NOMO-1 treated with dmso at 0.1 percent for 144 hours (cell line): Measurements from ENCODE around the gene ZBTB32.

Source experiments
- DNase-seq: peaks from one replicate; lab custom pipeline; 2025; ENCODE audit not compliant: unreplicated experiment; lab: John Stamatoyannopoulos, UW

The ZBTB32 gene

DNA sequence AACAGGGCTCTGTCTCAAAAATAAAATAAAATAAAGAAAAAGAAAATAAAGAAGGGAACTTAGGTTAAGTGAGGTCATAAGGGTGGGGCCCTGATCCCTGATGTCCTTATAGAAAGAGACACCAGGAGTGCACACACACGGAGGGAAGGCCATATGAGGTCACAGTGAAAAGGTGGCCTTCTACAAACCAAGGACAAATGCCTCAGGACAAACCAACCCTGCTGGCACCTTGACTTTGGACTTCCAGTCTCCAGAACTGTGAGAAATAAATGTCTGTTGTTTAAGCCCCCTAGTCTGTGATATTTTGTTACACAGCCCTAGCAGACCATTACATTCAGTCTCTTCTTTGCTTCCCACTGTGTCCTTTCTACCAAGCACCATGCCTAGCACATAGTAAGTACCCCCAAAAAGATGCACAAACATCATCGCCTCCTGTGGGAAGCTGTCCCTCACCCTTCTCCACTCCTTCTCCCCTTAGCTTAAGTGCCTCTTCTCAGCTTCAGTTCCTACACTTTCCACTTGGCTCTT is 8.4 kb upstream of the ZBTB32 start:
- DNase-seq: no peak

DNA sequence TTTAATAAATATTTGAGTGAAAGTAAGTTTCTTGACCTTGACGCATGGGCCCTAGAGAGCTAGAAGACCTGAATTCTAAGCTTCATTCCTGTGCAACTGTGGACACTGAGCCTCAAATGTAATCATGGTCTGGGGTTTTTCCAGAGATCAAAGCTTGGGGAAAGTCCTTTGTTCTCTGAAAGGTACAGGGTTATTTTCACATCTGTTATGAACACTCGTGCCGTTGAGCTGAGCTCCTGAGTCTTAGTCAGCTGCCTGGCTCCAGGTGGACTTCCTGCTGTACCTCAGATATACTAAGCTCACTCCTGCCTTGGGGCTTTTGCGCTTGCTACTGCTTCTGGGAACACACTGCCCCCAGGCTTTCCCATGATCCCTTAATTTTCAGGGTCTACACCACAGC is 7.5 kb upstream of the ZBTB32 start:
- DNase-seq: no peak

DNA sequence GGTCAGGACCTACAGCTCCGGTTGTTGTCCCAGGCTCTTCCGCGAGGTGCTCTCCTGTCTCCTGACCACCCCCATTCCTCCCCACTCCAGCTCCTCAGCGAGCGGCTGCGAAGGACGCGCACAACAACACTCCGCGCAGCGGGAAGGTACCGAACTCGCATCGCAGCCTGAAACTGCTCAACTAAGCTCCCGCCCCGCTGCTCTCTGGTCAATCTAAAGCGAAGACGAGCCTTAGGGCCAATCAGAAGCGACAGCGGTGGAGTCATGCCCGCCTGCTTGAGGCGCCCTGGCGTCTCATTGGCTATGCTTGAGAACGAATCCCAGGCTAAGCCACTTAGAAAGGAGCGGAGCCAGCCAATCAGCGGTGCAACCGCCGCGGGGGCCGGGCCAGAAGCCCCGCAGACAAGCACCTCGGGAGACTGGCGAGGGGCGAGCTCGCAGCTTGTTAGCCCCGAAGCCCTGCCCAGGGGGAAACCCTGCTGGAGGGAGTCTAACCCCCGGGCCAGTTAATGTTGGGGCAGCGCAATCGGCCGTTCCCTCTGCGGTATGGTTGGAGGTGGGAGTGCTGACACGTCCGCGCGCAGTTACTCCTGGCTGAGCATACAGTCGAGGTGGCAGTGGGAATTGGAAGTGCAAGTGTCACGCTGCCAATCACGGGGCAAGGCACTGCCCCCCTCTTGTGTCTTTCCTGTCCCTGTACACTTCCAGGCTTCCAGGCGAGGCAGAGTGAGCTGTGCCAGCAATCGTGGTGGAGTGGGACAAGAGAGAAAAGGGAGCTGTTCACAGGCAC is 1.9 kb upstream of the ZBTB32 start:
- peak; percentile 92 for DNase-seq

DNA sequence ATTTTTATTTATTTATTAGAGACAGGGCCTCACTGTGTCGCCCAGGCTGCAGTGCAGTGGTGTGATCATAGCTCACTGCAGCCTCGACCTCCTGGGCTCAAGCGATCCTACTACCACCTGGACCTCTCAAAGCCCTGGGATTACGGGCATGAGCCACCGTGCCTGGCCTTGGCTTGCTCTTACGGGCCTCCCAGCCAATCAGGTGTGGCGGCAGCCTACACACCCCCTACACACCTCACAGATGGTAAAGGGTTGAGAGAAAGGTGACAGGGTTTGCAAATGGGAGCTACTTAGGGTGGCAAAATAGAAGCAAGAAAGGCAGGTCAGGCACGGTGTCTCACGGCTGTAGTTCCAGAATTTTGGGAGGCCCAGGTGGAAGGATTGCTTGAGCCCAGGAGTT is 1.0 kb upstream of the ZBTB32 start:
- no peak for DNase-seq

DNA sequence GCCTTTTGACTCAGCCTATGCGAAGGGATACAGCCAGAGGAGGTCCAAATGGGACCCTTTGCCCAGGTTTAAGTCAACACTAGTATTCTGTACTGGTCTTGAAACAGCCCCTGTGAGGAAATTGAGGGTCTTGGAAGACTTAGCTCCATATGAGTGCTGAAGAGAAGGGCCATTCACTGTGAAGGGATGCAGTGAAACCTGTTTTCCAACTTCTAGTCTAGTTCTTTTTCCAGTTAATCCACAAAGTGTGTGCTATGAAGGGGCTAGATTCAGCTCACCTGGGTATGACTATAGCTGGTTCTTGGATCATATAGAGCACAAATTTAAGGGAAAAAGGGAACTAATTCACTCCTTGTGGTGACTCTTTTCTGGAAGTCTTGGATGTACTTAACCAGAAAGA is 4.0 kb downstream of the ZBTB32 start:
- DNase-seq: no peak

DNA sequence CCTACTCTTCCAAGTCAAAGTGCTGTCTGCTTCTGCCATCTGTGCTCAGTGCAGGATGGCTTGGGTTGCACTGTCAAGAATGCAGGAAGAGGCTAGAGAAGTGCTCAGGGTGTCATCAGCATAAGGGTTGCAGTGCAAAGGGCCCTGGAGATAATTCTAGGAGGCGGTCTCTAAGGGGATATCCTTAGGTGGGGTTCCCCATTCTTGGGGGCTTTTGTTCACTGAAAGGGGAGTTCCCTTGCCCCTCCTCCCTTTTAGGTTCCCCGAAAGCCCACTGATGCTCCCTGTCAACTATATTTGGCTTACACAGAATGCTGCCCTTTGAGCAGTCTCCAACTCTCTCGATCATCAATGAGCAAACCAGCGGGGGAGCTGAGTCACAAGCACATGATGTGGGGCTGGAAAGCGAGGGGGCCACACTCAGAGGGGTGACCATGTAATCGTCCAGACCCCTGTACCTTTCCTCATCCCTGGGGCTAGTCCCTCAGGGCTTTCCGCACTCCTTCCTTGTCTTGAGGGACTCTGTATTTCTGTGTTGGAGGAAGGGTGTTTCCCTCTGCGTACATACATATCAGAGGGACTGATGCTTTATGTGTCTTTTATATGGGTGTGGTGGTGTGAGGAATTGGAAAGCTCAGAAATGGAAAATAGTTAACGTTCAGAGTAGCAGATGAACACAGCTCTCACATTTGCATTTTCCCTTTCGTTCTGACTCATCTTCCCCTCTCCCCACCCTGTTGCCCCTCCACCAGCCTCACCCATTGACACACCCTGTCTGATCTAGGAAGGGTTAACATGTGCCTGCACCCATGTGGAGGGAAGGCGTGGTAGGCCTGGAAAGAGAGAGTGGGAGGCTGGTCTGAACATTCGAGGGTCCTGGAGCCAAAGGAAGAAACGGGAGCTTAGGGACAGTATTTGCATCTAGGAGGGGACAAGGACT is 6.7 kb downstream of the ZBTB32 start:
- no peak for DNase-seq

DNA sequence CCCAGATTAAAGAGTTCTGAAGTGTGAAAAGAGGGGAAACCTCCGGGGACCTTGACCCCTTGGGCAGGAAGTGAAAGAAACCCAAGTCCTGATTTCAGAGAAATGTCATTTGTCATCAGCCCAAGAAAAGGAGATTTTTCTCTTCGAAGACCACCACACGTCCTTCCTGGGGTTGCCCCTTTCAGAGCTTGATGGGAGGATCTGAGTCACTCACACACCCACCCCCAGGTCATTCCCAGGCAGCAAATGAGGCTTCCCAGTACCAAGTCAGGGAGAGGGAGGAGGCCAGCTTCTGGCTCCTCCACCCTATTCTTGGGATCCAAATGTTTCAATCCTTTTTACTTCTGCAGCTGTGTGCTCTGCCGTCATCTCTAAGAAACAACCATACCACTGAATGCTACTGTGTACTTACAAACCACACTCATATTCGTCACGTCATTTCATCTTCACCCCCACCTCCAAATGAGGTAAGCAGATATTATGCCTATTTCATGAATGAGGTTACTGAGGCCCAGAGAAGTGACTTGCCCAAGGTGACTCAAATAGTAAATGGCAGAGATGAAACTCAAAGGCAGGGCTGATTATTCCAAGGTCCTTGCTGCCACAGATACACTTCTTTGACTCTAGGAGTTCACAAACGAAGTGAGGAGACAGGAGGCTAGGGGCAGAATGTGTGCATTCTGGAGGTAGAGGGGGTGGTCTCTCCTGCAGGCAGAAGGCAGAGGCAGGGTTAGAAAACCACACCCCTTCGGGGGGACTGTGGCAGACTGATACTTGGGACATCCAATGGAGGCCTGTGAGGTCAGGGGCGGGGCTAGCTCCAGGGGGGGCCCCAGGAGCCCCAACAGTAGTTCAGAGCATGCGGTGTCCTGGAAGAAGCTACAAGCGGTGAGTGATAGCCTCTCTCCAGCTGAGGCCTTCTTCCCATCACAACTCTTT is 8.5 kb downstream of the ZBTB32 start:
- DNase-seq: no peak

DNA sequence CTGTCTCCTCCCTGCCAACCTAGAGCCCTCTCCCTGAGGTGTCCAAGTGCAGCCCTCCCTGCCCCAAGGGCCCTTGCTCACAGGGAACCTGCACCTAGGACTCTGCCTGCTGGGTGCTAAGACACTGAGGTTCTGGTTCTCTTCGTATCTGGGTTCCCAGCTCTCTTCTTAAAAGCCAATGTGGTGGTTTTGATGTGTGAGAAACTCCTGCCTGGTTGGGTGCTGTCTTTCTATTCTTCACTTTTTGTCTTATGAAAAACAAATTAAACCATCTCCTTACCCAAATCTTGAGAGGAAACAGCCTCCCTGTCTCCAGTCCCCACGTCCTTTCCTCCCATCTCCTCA is 9.1 kb downstream of the ZBTB32 start:
- DNase-seq: no peak

DNA sequence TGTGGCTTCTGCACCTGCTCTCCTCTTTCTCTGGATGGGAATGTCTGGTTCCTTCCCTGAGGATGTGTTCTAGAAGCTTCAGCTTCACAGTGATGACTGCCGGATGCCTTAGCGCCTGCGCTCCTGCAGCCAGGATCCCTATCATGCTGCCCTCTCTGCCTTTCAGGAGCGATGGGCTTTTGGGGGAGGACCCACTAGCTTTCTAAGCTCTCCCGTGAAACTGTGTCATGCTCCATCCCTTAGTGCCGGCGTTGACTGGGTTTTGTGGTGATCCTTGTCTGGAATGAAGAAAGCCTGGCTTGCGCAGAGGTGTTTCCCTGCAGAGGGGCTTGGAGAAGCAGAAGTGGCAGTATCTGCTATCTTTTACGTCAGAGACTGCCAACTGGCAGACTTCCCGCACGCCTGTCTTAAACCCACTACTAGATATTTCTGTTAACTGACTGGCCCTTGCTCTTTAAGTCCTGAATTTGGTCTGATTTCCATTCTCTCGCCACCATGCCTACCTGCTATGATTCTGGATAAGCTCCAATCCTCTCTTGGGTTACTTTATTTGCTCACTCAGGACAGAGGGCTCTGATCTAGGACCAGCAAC is 9.6 kb downstream of the ZBTB32 start:
- DNase-seq: no peak

DNA sequence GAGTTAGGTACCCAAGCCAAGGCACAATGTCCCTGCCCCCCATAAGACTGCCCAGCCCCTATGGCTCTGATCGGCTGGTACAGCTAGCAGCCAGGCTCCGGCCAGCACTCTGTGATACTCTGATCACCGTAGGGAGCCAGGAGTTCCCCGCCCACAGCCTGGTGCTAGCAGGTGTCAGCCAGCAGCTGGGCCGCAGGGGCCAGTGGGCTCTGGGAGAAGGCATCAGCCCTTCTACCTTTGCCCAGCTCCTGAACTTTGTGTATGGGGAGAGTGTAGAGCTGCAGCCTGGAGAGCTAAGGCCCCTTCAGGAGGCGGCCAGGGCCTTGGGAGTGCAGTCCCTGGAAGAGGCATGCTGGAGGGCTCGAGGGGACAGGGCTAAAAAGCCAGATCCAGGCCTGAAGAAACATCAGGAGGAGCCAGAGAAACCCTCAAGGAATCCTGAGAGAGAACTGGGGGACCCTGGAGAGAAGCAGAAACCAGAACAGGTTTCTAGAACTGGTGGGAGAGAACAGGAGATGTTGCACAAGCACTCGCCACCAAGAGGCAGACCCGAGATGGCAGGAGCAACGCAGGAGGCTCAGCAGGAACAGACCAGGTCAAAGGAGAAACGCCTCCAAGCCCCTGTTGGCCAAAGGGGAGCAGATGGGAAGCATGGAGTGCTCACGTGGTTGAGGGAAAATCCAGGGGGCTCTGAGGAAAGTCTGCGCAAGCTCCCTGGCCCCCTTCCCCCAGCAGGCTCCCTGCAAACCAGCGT is 10.4 kb downstream of the ZBTB32 start:
- no peak for DNase-seq

DNA sequence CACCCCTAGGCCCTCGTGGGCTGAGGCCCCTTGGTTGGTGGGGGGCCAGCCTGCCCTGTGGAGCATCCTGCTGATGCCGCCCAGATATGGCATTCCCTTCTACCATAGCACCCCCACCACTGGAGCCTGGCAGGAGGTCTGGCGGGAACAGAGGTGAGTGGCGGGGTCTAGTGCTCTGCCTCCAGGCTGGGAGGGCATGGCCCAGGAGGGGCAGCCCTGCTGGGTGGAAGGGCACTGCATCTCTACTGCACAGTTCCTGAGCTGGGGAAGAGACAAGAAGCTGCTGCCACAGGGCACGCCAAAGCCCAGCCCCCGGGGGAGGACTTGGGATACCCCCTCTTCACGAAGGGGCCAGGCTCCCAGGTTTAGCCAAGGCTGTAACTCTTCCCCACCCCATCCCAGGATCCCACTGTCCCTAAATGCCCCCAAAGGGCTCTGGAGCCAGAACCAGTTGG is 11.0 kb downstream of the ZBTB32 start:
- no peak for DNase-seq

DNA sequence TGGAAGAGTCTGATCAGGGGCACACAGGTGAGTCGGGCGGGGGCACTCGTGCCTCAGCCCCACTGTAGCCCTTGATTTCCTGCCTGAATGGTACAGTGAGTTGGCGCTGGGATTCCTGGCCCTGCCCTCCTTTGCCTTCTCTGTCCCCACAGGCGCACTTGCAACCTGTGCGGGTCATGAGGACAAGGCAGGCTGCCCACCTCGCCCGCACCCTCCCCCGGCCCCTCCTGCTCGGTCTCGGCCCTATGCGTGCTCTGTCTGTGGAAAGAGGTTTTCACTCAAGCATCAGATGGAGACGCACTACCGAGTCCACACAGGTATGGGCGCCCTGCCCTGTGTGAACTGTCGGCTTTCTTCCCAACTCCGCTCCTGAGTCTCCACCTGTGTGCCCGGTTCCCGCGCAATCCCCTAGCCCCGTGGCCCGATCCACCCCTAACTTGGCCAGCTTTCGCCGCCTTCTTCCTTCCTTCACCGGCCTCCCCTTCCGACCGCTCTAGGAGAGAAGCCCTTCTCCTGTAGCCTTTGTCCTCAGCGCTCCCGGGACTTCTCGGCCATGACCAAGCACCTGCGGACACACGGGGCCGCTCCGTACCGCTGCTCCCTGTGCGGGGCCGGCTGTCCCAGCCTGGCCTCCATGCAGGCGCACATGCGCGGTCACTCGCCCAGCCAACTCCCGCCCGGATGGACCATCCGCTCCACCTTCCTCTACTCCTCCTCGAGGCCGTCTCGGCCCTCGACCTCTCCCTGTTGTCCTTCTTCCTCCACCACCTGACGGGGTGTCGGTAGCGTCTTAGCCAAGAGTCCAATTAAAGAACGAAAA is 11.8 kb downstream of the ZBTB32 start:
- no peak for DNase-seq

DNA sequence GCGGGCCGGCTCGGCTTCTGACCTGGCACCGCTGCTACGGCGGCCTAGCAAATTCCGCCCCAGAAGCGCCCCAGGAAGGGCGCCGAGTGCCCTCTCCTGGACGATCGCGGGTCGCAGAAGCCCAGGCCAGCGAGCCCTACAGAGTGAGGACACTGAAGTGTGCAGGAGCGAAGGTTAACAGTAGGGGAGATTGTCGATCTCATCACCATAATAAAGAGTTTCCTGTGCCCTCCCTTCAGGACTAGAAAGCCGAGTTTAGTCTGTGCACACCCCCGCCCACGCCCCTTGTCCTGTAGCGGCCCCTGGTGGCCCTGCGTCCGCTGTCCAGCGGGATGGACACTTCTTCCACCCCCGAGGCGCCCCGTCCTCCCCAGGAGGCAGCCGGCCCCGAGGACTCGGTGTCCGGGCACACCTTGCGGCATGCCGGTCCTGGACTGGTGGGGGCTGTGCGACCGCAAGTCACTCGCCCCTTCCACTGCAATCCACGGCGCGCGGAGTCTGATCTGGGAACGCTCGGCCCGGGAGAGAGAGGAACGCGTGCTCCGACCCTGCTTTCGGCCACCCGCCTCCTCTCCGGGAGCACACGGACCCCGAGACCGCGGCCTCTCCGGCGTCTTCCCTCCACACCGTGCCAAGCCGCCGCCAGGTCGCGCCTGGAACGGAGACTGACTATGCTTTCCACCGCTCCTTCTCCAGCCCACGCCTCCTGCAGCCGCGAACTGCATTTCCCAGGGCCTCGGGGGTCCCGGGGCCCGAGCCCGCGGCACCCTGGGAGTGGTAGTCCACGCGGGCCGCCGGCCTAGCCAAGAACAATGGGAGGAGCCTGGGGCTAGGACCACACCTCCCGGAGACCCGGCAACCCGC is 12.7 kb downstream of the ZBTB32 start:
- DNase-seq: peak; percentile 96

DNA sequence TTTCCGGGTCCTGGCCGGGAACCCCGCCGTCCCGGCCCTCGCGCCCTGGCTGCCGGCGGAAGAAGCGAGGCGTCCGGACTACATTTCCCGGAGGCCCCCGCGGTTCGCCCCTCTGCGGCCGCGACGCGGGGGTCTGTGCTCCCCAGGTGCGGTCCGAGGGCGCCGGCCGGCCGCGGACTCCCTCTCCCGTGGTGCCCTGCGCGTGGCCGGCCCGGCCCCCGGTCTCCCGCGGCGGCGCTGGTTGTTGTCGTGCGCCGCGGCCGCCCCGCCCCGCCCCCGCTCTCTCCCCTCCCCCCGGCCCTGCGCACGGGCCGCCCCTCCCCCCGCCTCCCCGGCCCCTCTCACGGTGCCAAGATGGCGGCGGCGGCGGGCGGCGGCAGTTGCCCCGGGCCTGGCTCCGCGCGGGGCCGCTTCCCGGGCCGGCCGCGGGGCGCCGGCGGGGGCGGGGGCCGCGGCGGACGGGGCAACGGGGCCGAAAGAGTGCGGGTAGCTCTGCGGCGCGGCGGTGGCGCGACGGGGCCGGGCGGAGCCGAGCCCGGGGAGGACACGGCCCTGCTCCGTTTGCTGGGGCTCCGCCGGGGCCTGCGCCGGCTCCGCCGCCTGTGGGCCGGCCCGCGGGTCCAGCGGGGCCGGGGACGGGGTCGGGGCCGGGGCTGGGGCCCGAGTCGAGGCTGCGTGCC is 13.4 kb downstream of the ZBTB32 start, which contains the start of gene KMT2B:
Gene KMT2B (plus strand): TSS at position 339 of the 680 bp plus-strand sequence. CDS start 16 bp downstream, at position 355.
- DNase-seq: no peak

DNA sequence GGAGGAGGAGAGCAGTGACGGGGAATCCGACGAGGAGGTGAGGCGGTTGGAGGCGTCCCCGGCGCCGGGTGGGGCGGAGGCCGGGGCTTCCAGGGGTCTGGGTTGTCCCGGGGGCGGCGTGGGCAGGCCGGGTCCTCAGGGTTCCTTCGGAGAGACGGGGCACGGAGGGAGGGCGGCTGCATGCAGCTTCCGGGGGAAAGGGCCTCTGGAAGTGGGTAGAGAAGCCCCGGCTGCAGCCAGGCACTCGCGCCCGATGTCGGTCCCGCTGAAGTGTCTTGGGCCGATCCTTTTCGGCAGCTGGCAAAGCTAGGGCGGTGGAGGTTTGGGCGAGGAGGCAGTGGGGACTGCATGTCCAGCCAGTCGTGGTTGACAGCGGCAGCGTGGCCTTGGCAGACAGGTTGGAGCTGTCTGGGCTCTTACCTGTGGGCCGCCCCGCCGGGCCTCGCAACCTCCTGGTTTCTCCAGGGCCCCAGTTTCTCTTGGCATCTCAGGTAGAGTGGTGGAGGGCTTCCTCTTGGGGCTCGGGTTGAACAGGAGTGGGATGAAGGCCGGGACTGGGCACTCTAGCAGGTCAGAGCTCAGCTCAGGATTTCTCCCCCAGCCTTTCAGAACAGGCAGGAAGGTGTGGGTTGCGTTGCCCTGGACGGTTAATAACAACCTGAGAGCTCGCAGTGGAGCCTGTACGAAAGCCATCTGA is 14.1 kb downstream of the ZBTB32 start:
- DNase-seq: no peak

DNA sequence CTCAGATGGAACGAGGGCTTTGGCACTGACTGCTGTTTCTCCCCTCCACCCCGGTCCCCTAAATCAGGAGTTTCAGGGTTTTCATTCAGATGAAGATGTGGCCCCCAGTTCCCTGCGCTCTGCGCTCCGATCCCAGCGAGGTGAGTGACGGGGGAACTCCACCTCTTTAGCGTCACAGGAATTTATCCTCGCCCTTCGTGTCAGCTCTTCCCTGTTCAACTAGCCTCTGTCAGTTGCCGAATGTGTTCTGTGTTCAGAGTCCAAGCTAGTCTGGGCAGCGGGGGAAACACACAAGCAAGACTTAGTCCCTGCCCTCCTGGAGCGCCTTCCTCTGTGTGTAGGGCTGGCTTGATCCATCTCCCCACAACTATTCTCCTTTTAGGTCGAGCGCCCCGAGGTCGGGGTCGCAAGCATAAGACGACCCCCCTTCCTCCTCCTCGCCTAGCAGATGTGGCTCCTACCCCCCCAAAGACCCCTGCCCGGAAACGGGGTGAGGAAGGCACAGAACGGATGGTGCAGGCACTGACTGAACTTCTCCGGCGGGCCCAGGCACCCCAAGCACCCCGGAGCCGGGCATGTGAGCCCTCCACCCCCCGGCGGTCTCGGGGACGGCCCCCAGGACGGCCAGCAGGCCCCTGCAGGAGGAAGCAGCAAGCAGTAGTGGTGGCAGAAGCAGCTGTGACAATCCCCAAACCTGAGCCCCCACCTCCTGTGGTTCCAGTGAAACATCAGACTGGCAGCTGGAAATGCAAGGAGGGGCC is 15.2 kb downstream of the ZBTB32 start:
- no peak for DNase-seq
